ENCODE results near the gene TYW1.
"Not testable (repeated sequence)": the region's sequence is repeated elsewhere in the genome, so short reads cannot be mapped to it uniquely, and the experiment has no call there.

Gene TYW1

GRCh38 chr7:67259363-67259762 is 262.7 kb downstream of the TYW1 start:
- DNase-seq = not testable (repeated sequence)

- not testable (repeated sequence) for DNase-seq
Observed at GRCh38 chr7:67260166-67260586, 263.5 kb downstream of the TYW1 start.

- DNase-seq = not testable (repeated sequence)
Observed at GRCh38 chr7:67264000-67264399, 267.4 kb downstream of the TYW1 start.

- DNase-seq = not testable (repeated sequence)
Observed at GRCh38 chr7:67266070-67266469, 269.4 kb downstream of the TYW1 start.

GRCh38 chr7:67267914-67268313 is 271.3 kb downstream of the TYW1 start:
- no peak for DNase-seq

- not testable (repeated sequence) for DNase-seq
Observed at GRCh38 chr7:67269916-67270315, 273.3 kb downstream of the TYW1 start.
